ENCODE measurements around the gene PACSIN2.

DNA sequence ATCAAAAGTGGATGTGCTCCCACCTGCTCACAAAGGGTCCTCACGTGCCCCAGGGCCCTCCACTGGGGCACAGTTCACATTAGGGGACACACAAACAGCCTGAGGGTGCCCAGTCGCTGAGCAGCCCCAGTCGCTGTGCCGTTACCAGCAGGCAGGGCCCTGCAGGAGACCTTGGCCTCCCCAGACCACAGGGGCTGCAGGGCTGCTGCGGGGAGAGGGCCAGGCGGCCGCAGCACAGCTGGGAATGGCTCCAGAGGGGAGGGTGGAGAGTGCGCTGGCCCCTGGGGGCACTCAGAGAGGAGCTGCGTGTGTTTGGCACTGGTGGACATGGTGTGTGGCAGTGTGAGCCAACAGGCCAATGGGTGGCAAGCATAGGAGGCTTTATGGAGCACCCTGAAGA lies 20.3 kb upstream of the PACSIN2 start:
- TF ChIP-seq POLR2A (IDR thresholded peaks at IDR 0.05) (no peak), POLR2AphosphoS5 (IDR thresholded peaks at IDR 0.05) (no peak)
- TF ChIP-seq, protein P1, sequence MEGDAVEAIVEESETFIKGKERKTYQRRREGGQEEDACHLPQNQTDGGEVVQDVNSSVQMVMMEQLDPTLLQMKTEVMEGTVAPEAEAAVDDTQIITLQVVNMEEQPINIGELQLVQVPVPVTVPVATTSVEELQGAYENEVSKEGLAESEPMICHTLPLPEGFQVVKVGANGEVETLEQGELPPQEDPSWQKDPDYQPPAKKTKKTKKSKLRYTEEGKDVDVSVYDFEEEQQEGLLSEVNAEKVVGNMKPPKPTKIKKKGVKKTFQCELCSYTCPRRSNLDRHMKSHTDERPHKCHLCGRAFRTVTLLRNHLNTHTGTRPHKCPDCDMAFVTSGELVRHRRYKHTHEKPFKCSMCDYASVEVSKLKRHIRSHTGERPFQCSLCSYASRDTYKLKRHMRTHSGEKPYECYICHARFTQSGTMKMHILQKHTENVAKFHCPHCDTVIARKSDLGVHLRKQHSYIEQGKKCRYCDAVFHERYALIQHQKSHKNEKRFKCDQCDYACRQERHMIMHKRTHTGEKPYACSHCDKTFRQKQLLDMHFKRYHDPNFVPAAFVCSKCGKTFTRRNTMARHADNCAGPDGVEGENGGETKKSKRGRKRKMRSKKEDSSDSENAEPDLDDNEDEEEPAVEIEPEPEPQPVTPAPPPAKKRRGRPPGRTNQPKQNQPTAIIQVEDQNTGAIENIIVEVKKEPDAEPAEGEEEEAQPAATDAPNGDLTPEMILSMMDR (IDR thresholded peaks at IDR 0.05): no peak
